NCI-H1048 (cell line): ENCODE data around the gene LPIN3.

Experiments
- DNase-seq: peaks from one replicate; lab custom pipeline; 2025; lab: John Stamatoyannopoulos, UW

LPIN3 gene

DNA sequence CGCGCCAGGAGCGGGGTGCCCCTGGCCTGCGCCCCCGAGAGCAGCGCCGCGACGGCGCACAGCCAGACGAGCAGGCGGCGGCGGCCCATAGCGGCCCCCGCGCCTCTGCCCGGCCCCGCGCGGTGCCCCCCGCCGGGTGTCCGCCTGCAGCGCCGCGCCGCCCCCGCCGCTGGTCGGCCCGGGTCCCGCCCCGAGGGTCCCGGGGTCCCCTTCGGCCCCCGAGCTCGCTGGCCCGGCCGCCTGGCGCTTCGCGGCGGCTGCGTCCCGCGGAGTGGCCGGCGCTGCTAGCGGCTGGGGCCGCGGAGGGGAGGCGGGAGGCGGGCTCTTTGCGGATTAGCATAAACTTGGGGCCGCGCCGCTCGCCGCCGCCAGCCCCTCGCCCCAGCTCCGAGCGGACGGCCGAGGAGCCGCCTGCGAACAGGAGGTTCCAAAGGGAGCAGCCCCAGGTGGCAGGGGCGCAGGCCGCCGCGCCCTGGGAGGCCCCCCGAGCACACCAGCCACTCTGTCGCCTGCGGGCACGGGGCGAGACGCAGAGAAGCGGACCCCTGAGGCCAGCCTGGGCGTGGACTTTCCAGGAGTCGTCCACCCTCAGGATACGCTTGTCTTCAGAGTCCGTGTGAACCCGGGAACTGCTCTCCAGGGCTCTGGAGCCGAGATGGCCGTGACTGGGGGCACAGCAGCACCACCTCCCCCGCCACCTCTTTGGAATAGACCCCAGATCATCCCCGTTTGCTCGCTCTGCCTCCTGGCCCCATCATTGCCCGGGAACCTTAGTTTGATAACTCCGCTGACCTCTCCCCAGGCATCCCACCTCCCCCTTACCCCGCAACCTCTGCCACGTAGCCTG, 26.1 kb downstream of the LPIN3 start, which contains the start of gene EMILIN3:
TSS of gene EMILIN3 (minus strand) at position 273 of the 847 bp plus-strand sequence. CDS start at position 89, 184 bp downstream.
- DNase-seq: no peak

DNA sequence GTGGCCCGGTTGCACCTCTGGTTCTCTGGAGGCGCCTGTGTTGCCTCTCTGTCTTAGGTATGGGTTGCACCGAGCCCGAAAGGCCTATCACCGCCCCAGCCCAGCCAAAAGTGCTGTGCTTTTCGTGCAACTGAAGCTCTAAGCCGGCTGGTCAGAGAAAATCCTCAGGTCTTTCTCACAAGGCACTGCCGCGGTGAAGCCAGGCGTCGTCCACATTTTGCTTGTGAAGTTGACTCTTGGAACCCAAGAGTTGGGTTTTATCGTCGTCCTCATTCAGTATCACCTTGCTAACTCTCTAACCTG, 26.7 kb downstream of the LPIN3 start:
- no peak for DNase-seq

DNA sequence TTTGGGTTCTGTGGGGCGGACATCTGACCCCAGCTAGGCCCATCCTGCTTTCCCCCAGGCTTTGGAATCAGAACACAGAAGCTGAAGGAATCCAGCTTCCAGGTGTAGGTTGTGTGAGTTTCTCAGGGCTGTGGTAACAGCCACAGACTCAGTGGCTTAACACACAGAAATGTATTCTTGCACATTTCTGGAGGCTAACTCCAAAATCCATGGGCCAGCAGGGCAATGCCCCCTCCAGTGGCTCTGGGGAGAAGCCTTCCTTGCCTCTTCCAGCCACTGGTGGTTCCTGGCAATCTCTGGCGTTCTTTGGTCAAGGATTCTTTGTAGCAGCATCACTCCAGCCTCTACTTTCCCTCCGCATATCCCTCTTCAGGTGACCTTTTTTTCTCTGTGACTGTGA, 27.3 kb downstream of the LPIN3 start:
- DNase-seq: no peak

DNA sequence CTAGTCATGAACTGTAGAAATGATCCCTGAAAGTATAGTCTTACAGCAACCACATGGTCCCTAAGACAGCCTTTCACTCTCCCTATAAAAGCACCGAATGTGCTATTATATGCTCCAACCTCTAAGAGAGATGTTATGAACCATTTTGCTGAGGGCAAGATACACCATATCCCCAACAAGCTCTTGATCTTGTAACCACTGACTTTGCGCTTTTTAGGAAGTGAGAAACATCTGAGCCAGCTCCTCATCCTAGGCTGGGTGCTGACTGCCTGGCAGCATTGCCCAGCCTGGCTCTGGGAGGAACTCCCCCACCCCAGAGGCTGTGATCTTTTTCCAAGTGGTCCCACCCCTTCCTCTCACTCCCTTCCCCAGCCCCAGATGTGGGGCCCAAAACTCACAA, 29.1 kb downstream of the LPIN3 start:
- no peak for DNase-seq

DNA sequence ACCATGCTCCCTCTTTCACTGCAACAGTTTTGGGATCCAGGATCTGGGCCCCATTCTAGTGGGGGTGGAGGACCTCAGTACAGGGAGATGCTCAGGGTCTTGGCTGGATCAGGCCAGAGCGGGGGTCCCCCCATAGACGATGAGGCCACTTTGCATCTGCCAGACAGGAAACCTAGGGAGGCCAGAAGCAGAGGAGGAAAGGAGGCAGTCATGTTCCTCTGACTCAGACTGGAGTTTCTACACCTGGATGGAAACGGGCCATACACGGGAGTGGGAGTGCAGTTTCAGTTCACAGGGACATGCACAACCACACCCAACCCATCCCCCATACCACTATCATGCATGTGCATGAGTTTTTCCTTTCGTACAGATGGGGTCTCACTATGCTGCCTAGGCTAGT, 29.6 kb downstream of the LPIN3 start:
- DNase-seq: no peak

DNA sequence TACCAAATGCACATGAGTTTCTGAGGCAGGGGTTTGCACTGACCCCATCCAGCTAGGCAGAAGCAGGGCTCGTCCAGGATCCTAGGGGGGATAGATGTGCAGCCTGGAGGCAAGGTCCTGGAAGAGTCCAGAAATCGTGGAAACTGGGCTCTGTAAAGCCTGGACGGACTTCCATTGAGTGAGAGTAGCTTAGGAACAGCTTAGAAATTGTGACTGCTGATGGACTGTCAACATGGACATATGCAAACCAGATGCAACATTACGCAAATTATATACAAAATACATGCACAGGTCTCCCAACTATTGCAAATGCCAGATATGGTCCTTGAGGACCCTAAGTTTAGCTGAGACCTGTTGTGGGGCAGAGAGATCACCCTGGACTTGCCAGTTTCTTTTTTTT, 30.8 kb downstream of the LPIN3 start:
- peak; percentile 17 for DNase-seq

DNA sequence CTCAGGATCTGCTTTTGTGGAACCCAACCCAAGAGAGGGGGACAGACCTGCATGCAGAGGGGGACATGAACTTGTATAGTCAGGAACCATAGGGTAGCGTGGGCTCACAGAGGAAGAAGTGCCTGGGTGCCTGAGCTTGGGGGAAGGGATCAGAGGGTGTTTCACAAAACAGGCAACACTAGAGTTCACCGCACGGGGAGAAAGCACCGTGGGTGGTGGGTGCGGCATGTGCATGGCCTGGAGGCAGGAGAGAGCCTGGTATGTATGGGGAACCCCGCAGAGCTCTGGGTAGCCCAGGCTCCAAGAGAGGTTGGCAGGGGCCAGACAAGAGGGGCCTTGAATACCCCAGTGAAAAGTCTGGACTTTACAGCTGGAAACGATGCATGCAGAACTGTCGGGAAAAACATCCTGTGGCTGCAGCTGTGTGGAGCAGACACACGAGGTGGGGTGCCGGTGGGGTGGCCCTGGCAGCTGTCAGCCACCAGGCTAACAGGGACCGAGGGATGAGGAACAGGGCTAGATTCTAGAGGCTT, 32.7 kb downstream of the LPIN3 start:
- DNase-seq: no peak

DNA sequence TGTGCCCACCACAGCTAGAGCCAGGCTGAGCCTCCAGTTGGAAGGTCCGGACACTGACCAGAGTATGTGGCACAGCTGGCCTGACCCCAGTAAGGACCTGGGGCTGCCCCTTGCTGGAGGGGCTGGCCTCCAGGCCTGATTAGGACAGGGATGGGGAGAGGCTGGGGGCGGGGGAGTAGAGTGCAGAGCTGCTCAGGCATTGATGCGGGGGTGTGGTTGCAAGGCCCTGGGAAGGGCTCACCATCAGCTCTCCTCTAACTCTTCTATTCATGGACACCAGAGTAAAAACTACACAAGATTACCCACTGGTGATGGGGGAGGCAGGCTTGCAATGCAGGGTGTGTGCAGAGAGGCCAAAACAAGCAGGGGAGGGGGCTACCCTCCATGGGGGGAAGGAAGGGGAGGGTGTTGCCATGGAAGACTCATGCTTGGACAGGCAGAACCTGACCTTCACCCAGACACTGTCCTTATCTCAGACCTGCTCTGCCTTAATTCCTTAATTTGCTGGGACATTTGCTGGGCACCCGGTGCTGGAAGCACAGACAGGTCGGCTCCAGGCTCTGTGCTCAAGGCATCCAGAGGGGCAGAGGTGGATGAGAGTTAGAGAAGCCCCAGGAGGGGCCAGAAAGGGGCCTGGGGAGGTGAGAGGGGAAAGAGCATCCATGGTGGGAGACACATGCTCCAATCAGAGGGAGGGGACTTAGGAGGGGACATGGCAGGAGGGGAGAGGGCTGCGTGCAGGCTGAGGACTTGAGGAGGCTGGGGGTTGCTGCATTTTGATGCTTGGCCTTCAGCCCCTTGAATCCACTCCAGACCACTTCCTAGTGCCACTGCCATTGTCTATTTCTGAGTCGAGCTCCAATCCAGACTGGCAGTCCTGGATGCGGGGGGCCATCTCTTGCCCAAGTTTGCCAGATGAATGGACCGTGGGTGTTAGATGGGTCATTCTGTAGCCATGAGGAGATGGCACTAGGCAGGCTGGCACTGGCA, 33.6 kb downstream of the LPIN3 start:
- no peak for DNase-seq

DNA sequence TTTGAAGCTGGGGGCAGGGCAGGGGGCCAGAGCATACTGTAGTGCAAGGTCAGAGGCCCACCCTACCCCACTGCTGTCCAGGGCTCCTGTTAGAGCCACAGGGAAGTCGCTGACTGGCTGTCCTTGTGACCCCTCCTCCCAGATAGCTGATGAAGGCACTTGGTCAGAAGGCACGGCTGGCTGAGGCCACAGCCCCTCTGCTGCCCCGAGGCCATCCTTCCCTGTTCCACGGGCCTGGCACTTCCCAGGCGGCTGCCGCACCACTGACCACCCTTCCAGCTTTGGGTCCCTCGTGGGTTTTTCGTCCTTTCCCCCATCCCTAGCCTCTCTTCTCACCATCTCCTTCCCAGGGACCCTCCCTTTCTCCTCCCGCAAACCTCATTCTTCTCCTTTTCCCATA, 35.2 kb downstream of the LPIN3 start:
- no peak for DNase-seq

DNA sequence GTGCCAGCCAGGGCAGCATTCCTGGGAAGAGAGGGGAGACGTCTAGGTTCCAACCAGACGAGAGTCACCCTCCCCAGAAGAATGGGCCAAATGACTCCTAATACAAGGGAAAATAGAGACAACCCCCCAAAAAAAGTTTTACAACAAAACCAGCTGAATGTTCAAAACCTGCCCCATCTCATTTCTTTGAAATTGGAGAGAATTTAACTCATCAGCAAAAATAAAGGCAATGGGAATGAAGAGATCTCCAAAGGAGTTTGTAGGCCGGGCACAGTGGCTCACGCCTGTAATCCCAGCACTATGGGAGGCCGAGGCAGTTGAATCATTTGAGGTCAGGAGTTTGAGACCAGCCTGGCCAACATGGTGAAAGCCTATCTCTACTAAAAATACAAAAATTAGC, 35.7 kb downstream of the LPIN3 start:
- DNase-seq: no peak

DNA sequence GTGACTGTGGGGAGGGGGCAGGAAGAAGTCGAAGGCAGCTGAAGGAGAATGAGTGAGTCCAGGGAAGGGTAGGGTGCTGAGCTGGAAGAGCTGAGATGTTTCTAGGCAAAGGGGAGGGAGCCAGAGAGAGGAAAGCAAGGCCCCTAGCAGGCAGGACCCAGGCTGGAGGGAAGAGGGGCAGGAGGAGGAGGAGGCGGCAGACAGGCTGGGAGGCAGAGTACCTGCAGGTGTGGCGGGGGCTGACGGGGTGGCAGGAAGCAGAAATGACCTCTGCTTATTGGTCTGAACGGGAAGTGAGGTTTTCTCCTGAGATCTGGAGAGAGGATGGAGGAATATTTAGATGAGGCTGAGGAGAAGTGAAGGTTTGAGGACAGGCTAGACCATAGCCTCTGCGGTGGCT, 36.7 kb downstream of the LPIN3 start:
- DNase-seq: no peak

DNA sequence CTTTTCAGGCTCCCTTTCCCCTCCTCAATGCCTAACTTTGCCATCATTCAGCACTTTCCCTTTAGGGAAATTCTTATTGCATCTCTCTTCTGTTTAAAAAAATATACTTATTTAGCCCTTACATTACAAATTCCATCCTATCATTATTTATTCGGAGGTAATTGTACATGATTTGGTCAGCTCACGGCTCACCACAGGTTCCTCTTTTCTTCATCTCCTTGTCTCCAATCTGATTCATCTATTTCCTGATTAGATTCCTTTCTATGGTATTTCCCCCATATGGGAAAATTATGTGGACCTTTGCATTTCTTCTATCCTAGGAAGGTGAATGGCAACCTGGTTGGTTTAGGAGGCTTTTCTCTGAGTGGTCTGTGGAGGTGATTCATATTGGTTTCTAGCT, 38.9 kb downstream of the LPIN3 start:
- DNase-seq: no peak

DNA sequence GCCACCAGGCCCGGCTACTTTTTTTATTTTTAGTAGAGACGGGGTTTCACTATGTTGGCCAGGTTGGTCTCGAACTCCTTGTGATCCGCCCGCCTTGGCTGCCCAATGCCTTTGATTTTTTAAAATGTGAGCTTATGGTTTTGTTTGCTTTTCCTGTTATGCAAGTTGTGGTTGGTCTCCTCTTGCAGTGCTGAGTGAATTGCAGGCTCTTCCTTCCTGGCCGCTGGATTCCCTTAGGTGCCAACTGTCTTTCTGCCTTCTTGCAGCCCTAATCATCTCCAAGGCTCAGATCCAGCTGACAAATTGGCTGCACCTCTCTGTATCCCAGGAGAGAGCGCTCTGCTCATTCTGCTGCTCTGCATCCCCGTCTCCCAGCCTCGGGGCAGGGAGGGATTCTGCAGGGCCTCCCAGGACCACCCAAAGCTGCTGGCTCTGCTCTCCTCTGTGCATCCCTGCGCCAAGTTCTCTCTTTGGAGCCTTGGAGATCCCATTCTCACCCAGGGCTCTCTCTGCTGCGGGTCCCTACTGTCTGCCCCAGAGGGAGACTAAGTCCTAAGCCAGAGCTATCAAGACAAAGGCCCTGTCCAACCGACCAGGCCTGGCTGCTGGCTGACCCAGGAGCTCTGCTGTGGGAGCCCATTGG, 40.1 kb downstream of the LPIN3 start:
- DNase-seq: no peak

DNA sequence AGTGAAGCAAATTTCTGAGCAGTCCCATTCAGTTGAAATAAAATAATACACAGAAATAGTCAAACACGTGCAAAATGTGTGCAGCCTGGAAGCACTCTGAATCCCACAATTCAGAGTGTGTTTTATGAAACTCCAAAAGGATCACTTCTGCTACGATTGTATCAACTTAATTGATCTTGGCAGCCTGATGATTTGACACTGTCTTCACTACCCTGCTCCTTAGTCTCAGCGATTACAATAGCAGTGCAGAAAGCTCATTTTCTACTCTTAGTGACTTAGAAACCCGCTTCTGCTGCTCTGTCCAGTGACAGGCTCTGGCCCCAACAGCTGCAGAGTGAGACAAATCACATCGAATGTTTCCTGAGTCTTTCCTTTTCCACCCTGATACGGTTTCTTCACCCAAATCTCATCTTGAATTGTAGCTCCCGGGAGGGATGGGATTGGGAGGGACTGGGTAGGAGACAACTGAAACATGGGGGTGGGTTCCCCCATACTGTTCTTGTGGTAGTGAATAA, 42.2 kb downstream of the LPIN3 start:
- DNase-seq: no peak

DNA sequence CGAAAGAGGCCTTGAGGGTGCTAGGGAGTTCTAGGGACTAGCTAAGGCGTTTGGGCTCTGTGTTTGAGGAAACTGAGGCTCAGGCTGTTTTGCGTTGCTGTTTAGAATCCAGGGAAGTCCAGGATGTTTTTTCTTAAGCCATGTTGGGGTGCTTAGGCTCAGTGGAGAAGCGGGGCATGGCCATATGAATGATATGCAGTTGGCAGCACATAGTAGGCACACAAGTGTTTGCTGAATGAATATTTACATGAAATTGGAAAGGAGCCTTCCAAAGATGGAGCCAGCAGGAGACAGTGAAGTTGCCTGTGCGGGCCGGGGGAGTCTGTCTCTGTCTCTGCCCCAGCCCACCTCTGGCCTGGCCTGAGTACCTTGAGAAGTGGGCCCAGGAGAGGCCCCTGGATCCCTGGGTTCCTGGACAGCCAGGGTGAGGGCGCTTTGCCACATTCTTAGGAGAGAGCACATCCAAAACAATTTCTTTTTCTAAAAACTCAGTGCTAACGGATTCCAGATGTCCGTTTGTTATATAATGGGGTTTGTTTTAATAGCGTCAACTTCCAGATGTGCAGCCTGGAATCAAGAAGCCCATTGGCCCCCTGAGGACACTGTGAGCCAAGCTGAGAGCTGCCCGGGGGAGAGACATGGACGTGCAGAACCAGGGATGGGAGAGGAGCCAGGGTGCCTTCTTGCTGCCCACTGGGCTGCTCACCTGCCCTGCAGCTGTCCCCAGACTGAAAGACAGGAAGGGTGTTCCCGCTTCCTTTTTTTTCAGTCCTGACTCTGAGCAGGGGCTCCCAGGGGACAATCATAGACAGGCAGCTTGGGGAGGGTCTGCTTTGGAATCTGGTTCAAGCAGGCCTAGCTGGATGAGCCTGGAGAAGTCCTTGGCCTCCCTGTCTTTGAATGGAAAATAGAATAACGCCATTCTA, 46.1 kb downstream of the LPIN3 start:
- DNase-seq: no peak

DNA sequence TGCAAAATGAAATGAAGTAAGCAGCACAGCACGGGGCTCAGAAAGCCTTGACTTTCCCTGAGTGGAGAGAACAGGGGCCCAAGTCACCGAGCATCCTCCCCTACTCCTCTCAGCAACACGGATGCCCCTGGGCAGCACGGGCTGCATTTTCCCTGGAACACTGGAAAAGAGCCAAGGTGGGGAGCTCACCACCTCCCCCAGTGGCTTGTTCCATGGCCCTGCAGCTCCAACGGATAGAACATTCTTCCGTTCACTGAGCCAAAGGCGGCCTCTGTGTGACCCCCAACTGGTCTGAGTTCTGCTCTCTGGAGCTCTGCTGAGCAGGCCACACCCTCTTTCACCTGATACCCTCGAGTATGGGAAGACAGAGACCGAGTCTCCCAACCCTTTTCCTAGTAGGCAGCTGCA, 46.8 kb downstream of the LPIN3 start:
- no peak for DNase-seq

DNA sequence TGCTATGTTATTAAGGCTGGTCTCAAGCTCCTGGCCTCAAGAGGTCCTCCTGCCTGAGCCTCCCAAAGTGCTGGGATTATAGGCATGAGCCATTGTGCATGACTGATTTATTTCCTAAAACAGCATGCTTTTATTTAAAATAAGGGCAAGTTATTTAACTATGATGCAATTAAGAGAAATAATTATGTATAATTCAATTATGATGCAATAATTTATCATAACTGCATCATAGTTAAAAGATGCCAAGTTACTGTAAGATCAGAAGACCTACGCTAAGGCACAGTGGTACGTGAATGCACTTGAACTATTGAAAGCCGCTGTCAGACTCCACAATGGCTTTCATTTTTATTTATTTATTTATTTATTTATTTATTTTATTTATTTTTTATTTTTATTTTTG, 50.3 kb downstream of the LPIN3 start:
- no peak for DNase-seq

DNA sequence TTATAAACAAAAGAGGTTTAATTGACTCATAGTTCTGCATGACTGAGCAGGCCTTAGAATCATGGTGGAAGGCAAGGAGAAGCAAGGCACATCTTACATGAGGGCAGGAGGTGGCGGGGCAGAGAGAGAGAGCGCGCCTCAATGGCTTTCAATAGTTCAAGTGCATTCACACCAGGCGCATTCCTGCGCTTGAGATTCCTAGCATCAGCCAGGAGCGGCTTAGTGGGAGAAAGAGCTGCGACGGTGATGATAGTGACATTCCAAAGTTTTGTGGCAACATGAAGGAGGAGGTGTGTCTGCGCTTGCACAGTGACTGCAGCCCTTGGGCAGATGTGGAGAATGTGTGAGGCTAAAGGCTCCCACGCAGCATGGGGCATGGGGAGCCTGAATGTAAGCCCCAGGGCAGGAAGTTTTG, 51.0 kb downstream of the LPIN3 start:
- no peak for DNase-seq

DNA sequence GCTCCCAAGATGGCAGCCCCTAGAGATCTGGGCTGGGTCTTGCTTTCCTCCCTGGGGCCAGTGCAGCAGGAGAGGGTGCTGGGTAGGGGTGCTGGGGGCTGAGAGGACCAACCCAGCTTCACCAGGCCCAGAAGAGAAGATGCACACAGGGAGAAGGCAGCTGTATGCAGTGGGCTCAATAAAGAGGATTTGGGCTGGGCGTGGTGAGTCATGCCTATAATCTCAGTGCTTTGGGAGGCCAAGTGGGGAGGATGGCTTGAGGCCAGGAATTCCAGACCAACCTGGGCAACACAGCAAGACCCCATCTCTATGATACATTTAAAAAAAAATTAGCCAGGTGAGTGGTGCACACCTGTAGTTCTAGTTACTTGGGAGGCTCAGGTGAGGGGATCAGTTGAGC, 51.7 kb downstream of the LPIN3 start:
- no peak for DNase-seq

DNA sequence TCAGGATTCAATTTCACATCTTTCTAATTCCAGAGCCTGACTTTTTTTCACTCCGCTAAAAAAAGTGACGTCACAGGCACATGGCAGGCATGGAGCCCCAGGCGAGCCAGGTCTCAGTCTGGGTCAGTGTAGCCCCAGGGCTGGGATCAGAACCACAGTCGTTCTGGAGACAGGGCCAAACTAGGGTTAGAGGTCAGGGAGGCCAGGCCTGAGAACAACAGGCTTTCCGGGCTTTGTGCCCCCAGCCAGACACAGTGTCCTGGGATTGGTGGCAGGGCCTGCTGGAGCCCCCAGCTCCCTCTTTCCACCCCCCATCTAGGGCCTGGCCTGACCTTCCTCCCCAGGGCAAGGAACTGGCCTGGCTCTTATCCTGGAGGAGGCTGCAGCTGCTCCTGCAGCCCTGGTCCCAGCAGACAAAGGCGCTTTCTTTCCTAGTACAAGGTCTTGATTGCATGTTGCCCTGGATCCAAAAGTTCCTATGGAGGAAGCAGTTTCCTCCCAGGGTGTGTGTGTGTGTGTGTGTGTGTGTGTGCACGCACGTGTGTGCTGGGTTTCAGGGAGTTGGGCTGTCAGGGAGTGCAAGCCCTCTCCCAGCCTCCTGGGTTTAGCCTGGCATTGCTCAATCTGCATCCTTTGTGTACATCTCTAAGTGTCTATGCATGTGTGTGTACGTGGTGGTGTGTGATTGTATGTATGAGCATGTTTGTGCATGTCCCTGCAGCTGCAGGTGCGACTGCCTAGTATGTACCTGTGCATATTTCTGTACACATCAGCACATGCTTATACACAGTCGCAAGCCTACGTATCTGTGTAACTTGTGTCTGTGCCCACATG, 52.5 kb downstream of the LPIN3 start:
- no peak for DNase-seq
